IMR-90 (cell line): ENCODE measurements around the gene STK40.

ENCODE experiments used
- BHLHE40 ChIP-seq: fragments of 150-350 bp; IDR thresholded peaks from 2 replicates; pipeline ENCODE4 v1.6.1; 2016; ENCODE audit warnings: mild to moderate bottlenecking, low read depth, low read length
- CEBPB ChIP-seq: IDR thresholded peaks from 2 replicates; pipeline ENCODE4 v1.6.1; 2012; ENCODE audit warnings: low read depth, low read length, improper control_type of control experiment
- CTCF ChIP-seq: conservative IDR thresholded peaks from 2 replicates; pipeline ENCODE4 v1.5.1; 2012; ENCODE audit warnings: mild to moderate bottlenecking, low read depth, low read length, improper control_type of control experiment
- ELK1 ChIP-seq: fragments of 150-350 bp; IDR thresholded peaks from 2 replicates; pipeline ENCODE4 v1.6.1; 2016; ENCODE audit warnings: low read depth, mild to moderate bottlenecking, low read length, moderate library complexity, borderline replicate concordance
- FOS ChIP-seq: fragments of 150-350 bp; IDR thresholded peaks from 2 replicates; pipeline ENCODE4 v1.6.1; 2016; ENCODE audit warnings: low read depth, low read length
- MAFK ChIP-seq: IDR thresholded peaks from 2 replicates; pipeline ENCODE4 v1.6.1; 2012; ENCODE audit warnings: low read depth, low read length, improper control_type of control experiment
- MXI1 ChIP-seq: IDR thresholded peaks from 2 replicates; pipeline ENCODE4 v1.6.1; 2012; ENCODE audit warnings: low read depth, mild to moderate bottlenecking, low read length, moderate library complexity, borderline replicate concordance
- POLR2A ChIP-seq: IDR thresholded peaks from 2 replicates; pipeline ENCODE4 v1.6.1; 2012; ENCODE audit warnings: mild to moderate bottlenecking, low read depth, low read length
- RAD21 ChIP-seq: IDR thresholded peaks from 2 replicates; pipeline ENCODE4 v1.6.1; 2012; ENCODE audit warnings: low read length, improper control_type of control experiment
- RCOR1 ChIP-seq: IDR thresholded peaks from 2 replicates; pipeline ENCODE4 v1.6.1; 2012; ENCODE audit warnings: mild to moderate bottlenecking, low read length, improper control_type of control experiment; ENCODE audit not compliant: insufficient replicate concordance
- RFX5 ChIP-seq: IDR thresholded peaks from 2 replicates; pipeline ENCODE4 v1.8.0; 2012; ENCODE audit warnings: low read depth, mild to moderate bottlenecking, low read length, moderate library complexity
- SMC3 ChIP-seq: fragments of 150-350 bp; IDR thresholded peaks from 2 replicates; pipeline ENCODE4 v1.6.1; 2016; ENCODE audit warnings: low read depth, mild to moderate bottlenecking, antibody characterized with exemption, low read length, moderate library complexity
- USF2 ChIP-seq: fragments of 150-350 bp; IDR thresholded peaks from 2 replicates; pipeline ENCODE4 v1.6.1; 2017; ENCODE audit warnings: mild to moderate bottlenecking, antibody characterized with exemption, low read length, low read depth

GRCh38 chr1:36419569-36419968, 33.8 kb upstream of the STK40 start:
- no peak for TF ChIP-seq ELK1
- no peak for TF ChIP-seq CTCF
- TF ChIP-seq MAFK, result peak; percentile 31; the same call in 1 of the 2 replicates
- no peak for TF ChIP-seq SMC3
- no peak for TF ChIP-seq CEBPB
- TF ChIP-seq POLR2A, result no peak
- no peak for TF ChIP-seq RFX5
- no peak for TF ChIP-seq RAD21
- TF ChIP-seq USF2, result no peak
- no peak for TF ChIP-seq MXI1
- no peak for TF ChIP-seq FOS
- no peak for TF ChIP-seq BHLHE40
- no peak for TF ChIP-seq RCOR1
